Measurements from ENCODE around the gene SEMA4C.

SEMA4C gene

DNA sequence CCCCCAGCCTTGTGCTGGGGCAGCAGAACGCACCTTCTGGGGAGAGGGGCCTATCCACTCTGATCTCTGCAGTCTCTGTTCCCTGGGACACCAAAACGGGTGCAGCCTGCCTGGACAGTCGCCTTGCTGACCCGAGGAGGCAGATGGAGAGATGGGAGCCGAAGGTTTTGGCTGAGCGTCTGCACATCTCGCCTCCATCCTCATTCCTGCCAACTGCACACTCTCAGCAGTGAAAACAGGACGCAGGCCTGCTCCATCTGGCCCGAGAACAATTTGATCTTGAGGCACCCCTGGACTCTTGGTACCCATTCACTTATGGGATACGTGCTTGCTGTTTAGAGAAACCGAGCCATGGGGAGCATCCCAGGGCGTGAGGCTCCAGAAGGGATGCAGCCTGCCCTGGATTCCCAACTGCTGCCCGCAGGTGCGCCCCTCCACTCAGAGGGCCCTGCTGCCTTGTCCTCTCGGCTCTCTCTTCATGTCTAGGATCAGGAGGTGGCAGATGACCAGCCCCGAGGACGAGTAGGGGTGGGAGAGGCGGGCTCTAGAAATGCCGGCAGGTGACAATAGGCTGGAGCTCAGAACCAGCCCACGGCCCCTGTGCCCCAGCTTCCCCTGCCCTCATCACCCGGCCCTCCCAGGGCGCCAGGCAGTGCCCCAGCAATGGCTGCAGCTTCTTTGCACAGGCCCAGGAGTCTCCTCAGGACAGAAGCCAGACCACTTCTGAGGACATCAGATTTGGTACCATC lies 9.1 kb upstream of the SEMA4C start:
- TF ChIP-seq, protein P1, sequence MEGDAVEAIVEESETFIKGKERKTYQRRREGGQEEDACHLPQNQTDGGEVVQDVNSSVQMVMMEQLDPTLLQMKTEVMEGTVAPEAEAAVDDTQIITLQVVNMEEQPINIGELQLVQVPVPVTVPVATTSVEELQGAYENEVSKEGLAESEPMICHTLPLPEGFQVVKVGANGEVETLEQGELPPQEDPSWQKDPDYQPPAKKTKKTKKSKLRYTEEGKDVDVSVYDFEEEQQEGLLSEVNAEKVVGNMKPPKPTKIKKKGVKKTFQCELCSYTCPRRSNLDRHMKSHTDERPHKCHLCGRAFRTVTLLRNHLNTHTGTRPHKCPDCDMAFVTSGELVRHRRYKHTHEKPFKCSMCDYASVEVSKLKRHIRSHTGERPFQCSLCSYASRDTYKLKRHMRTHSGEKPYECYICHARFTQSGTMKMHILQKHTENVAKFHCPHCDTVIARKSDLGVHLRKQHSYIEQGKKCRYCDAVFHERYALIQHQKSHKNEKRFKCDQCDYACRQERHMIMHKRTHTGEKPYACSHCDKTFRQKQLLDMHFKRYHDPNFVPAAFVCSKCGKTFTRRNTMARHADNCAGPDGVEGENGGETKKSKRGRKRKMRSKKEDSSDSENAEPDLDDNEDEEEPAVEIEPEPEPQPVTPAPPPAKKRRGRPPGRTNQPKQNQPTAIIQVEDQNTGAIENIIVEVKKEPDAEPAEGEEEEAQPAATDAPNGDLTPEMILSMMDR (conservative IDR thresholded peaks at IDR 0.05): no peak
- no peak overlapping the region for H3K27ac ChIP-seq

- no peak overlapping the region for H3K27ac ChIP-seq
- TF ChIP-seq, protein P1 (conservative IDR thresholded peaks at IDR 0.05): no peak
- no peak for TF ChIP-seq ZFX (IDR thresholded peaks at IDR 0.05)
Observed at GRCh38 chr2:96878171-96878570, 8.3 kb upstream of the SEMA4C start.

DNA sequence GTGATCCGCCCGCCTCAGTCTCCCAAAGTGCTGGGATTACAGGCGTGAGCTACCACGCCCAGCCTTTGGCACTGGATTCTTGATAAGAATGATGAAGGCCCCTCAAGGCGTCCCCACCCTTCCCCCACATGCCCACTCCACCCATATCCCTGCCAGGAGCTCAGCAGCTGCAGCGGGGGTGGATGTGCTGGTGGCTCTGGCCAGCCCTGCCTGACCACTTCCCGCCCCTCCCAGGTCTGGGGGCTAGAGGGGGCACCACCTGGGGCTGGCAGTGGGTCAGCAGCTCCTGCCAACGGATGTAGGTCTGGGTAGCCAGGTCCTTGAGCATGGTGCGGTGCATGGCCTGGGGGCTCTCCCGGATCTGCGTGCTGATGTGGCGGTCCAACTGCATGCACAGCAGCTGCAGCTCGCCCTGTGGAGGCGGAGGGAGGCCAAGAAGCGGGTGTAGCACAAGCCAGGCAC lies 7.8 kb upstream of the SEMA4C start:
- no peak overlapping the region for H3K27ac ChIP-seq
- TF ChIP-seq ZFX (IDR thresholded peaks at IDR 0.05): no peak
- TF ChIP-seq, protein P1 (conservative IDR thresholded peaks at IDR 0.05): no peak

DNA sequence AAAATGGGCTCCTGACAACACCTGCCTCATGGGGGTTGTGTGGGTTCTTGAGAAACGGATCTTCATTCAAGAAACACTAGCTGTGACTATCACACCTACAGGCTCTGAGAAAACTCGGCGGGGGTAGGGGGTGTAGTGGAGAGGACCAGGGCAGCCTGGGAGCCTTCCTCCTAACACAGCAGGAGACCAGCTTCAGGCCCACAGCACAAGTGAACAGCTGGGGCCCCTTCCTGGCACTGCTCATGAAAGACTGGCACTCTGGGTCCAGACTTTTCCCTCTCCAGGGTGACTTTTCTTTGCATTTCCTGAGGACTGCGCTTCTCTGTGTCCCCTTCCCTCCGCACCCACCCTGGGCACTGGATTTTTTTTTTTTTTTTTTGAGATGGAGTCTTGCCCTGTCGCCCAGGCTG lies 7.2 kb upstream of the SEMA4C start:
- TF ChIP-seq ZFX (IDR thresholded peaks at IDR 0.05): no peak
- TF ChIP-seq, protein P1 (conservative IDR thresholded peaks at IDR 0.05): no peak
- H3K27ac ChIP-seq: no peak overlapping the region

- no peak for TF ChIP-seq ZFX (IDR thresholded peaks at IDR 0.05)
- TF ChIP-seq, protein P1 (conservative IDR thresholded peaks at IDR 0.05): no peak
- H3K27ac ChIP-seq: no peak overlapping the region
Observed at GRCh38 chr2:96876269-96877041, 6.6 kb upstream of the SEMA4C start.

- no peak overlapping the region for H3K27ac ChIP-seq
- TF ChIP-seq, protein P1 (conservative IDR thresholded peaks at IDR 0.05): no peak
- TF ChIP-seq ZFX (IDR thresholded peaks at IDR 0.05): no peak
Observed at GRCh38 chr2:96875498-96876268, 5.8 kb upstream of the SEMA4C start.

All from C4-2B (cell line).